Measurements from ENCODE around the gene TCF15. TPM values are rescaled to one million over a fixed set of nuclear protein-coding genes. Genes with fewer than 3 reads are reported as not detected.
A peak's percentile ranks its signal among the peaks of the same experiment; 100 is the strongest.

TCF15 gene
- total and polyA plus RNA-seq, 2 of the 13 experiments (the other 11 are each of a cell fraction or from before 2014, with no cell fraction given), result not detected

DNA sequence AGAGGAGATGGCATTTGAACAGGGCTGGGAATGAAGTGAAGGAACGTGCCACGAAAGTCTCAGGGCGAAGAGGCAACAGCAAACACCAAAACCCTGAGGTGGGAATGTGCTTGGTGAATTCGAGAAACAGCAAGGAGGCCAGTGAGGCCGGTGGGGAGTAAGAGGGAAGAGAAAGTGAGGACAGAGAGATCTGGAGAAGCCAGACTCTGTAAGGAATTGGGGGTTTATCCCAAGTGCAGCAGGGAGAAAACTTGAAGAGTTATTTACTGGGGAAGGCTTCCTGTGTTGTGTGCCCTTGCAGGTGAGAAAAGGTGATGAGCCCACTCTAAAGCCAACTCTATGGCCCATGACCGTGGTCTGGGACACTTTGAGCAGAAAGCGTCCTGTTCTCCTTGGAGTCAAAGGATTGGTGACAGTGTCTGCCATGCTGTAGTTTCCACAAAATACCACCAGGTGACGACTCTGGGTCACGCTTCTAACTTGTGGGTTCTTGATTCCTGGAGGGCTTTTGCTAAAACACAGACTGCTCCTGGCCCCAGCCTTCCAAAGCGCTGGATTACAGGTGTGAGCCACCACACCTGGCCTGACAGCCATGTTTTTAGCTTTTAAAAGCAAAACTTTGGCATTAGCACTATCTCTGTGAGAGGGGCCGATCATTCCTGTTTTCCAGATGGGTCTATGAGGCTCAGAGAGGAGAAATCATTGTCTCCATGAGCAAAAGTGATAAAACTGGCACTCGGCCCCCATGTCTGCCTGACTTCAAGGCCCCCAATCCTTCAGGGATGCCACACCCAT is 48.5 kb downstream of the TCF15 start (continued):
- TF ChIP-seq AGO1 (IDR thresholded peaks at IDR 0.05; ENCODE audit: low read depth, low read length, poor library complexity, severe bottlenecking), result no peak
- TF ChIP-seq, protein P1, sequence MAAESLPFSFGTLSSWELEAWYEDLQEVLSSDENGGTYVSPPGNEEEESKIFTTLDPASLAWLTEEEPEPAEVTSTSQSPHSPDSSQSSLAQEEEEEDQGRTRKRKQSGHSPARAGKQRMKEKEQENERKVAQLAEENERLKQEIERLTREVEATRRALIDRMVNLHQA (CRISPR knock-in tag; IDR thresholded peaks at IDR 0.05), result no peak
- peak; percentile 22; the same call in 1 of the 2 replicates for TF ChIP-seq KDM5B (CRISPR knock-in tag; IDR thresholded peaks at IDR 0.05; ENCODE audit: borderline replicate concordance)
- TF ChIP-seq TGIF2 (CRISPR knock-in tag; IDR thresholded peaks at IDR 0.05), result peak; percentile 76; the same call in 1 of the 2 replicates
- TF ChIP-seq ZNF576 (CRISPR knock-in tag; IDR thresholded peaks at IDR 0.05), result peak; percentile 96
- TF ChIP-seq ZNF691 (CRISPR knock-in tag; IDR thresholded peaks at IDR 0.05; ENCODE audit: borderline replicate concordance, low read depth), result peak; percentile 46; the same call in 1 of the 2 replicates
- peak; percentile 69; the same call in 1 of the 2 replicates for TF ChIP-seq MXD4 (CRISPR knock-in tag; IDR thresholded peaks at IDR 0.05)
- TF ChIP-seq ZNF577 (CRISPR knock-in tag; IDR thresholded peaks at IDR 0.05; ENCODE audit: borderline replicate concordance, low read depth), result no peak
- peak; percentile 64; the same call in 1 of the 2 replicates for TF ChIP-seq CBFB (CRISPR knock-in tag; IDR thresholded peaks at IDR 0.05)
- 0 out of 2 replicates have a peak, but pooled peaks have one; percentile 11 for TF ChIP-seq HMG20A (CRISPR knock-in tag; IDR thresholded peaks at IDR 0.05; ENCODE audit: borderline replicate concordance)
- peak; percentile 68; the same call in 1 of the 2 replicates for TF ChIP-seq ZNF598 (CRISPR knock-in tag; IDR thresholded peaks at IDR 0.05; ENCODE audit: borderline replicate concordance)
- TF ChIP-seq MAZ (IDR thresholded peaks at IDR 0.05; ENCODE audit: borderline replicate concordance, low read depth, low read length), result peak; percentile 46; the same call in 1 of the 2 replicates
- peak; percentile 51; the same call in 1 of the 2 replicates for TF ChIP-seq MAZ (CRISPR knock-in tag; IDR thresholded peaks at IDR 0.05; ENCODE audit: low read depth)
- TF ChIP-seq, protein P2, sequence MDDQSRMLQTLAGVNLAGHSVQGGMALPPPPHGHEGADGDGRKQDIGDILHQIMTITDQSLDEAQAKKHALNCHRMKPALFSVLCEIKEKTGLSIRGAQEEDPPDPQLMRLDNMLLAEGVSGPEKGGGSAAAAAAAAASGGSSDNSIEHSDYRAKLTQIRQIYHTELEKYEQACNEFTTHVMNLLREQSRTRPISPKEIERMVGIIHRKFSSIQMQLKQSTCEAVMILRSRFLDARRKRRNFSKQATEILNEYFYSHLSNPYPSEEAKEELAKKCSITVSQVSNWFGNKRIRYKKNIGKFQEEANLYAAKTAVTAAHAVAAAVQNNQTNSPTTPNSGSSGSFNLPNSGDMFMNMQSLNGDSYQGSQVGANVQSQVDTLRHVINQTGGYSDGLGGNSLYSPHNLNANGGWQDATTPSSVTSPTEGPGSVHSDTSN (CRISPR knock-in tag; IDR thresholded peaks at IDR 0.05; ENCODE audit: borderline replicate concordance), result no peak
- peak; percentile 99 for TF ChIP-seq STAG1 (CRISPR knock-in tag; IDR thresholded peaks at IDR 0.05)
- 0 out of 2 replicates have a peak, but pooled peaks have one; percentile 14 for TF ChIP-seq ZNF326 (CRISPR knock-in tag; IDR thresholded peaks at IDR 0.05; ENCODE audit: borderline replicate concordance)
- 0 out of 2 replicates have a peak, but pooled peaks have one; percentile 69 for TF ChIP-seq ZNF230 (CRISPR knock-in tag; IDR thresholded peaks at IDR 0.05)
- no peak; the same call in 1 of the 2 replicates for TF ChIP-seq ZFY (CRISPR knock-in tag; IDR thresholded peaks at IDR 0.05)
- TF ChIP-seq CEBPG (CRISPR knock-in tag; IDR thresholded peaks at IDR 0.05), result peak; percentile 29; the same call in 1 of the 2 replicates
- peak; percentile 79; the same call in 1 of the 2 replicates for TF ChIP-seq ZNF580 (CRISPR knock-in tag; IDR thresholded peaks at IDR 0.05; ENCODE audit: borderline replicate concordance, low read depth)
- TF ChIP-seq ZMYM4 (CRISPR knock-in tag; IDR thresholded peaks at IDR 0.05), result peak; percentile 57
- 0 out of 2 replicates have a peak, but pooled peaks have one; percentile 12 for TF ChIP-seq KDM6A (CRISPR knock-in tag; IDR thresholded peaks at IDR 0.05; ENCODE audit: low read depth)
- peak; percentile 52 for TF ChIP-seq SALL1 (CRISPR knock-in tag; IDR thresholded peaks at IDR 0.05)
- 0 out of 2 replicates have a peak, but pooled peaks have one; percentile 21 for TF ChIP-seq TIGD3 (CRISPR knock-in tag; IDR thresholded peaks at IDR 0.05; ENCODE audit: borderline replicate concordance)
- TF ChIP-seq NCOA1 (CRISPR knock-in tag; IDR thresholded peaks at IDR 0.05), result no peak
- no peak for TF ChIP-seq ZNF605 (CRISPR knock-in tag; IDR thresholded peaks at IDR 0.05)

All from HepG2 (cell line).